Fibroblast of lung (primary cell): Measurements from ENCODE around the gene SPC25. TPM values are rescaled to one million over a fixed set of nuclear protein-coding genes. Genes with fewer than 3 reads are reported as not detected.
"Not testable (repeated sequence)": the region's sequence is repeated elsewhere in the genome, so short reads cannot be mapped to it uniquely, and the experiment has no call there.

Source experiments
- DNase-seq, 2 donors: peaks; one replicate each; pipeline versions ENCODE4 v3.0.0 to v3.0.0-alpha.2; 2010; ENCODE audit warnings: low read depth in 2 of 2
- H2AFZ ChIP-seq: 2 replicates; pipeline ENCODE4 v1.5.1; 2012; ENCODE audit warnings: low read length, control low read depth, inconsistent platforms
- H3K27ac ChIP-seq: 2 replicates; pipeline ENCODE4 v1.5.1; 2011; ENCODE audit warnings: low read length, control low read depth; ENCODE audit not compliant: insufficient read depth
- H3K27me3 ChIP-seq: 2 replicates; pipeline ENCODE4 v1.5.1; 2011; ENCODE audit warnings: mild to moderate bottlenecking, low read length; ENCODE audit not compliant: control insufficient read depth, insufficient read depth
- H3K36me3 ChIP-seq: 2 replicates; pipeline ENCODE4 v1.5.1; 2011; ENCODE audit warnings: low read length; ENCODE audit not compliant: control insufficient read depth, insufficient read depth
- H3K4me1 ChIP-seq: 2 replicates; pipeline ENCODE4 v1.5.1; 2011; ENCODE audit warnings: low read length; ENCODE audit not compliant: control insufficient read depth, insufficient read depth; ENCODE audit errors: extremely low read depth
- H3K4me2 ChIP-seq: 2 replicates; pipeline ENCODE4 v1.5.1; 2011; ENCODE audit warnings: low read length, control low read depth; ENCODE audit not compliant: insufficient read depth; ENCODE audit errors: extremely low read depth
- H3K4me3 ChIP-seq, 4 experiments: fragments of 200-600 bp in 1 of 4; sonication (generic) in 1 of 4; replicated peaks in 1 of 4; 2 replicates each; pipeline ENCODE4 v1.5.1; 2011 to 2016; ENCODE audit warnings: low read length in 4 of 4, low read depth in 3 of 4, mild to moderate bottlenecking in 3 of 4, control low read depth in 2 of 4, inconsistent platforms in 1 of 4, mixed read lengths in 1 of 4; ENCODE audit not compliant: insufficient read depth in 1 of 4; ENCODE audit errors: control extremely low read depth in 1 of 4
- H3K79me2 ChIP-seq: 2 replicates; pipeline ENCODE4 v1.5.1; 2012; ENCODE audit warnings: mild to moderate bottlenecking, low read length, inconsistent platforms; ENCODE audit not compliant: control insufficient read depth, insufficient read depth
- H3K9ac ChIP-seq: 2 replicates; pipeline ENCODE4 v1.5.1; 2011; ENCODE audit warnings: mild to moderate bottlenecking, low read length, control low read depth; ENCODE audit not compliant: insufficient read depth
- H3K9me3 ChIP-seq: 2 replicates; pipeline ENCODE4 v1.5.1; 2012; ENCODE audit warnings: low read depth, low read length; ENCODE audit not compliant: control insufficient read depth, insufficient read depth
- H4K20me1 ChIP-seq: 2 replicates; pipeline ENCODE4 v1.5.1; 2011; ENCODE audit warnings: low read length; ENCODE audit not compliant: control insufficient read depth, insufficient read depth; ENCODE audit errors: extremely low read depth
- CTCF ChIP-seq, 2 donors: IDR thresholded peaks in 1 of 2; conservative IDR thresholded peaks in 1 of 2; 1 replicate in 1 of 2; 2 replicates in 1 of 2; pipeline ENCODE4 v1.5.1; 2011 to 2012; ENCODE audit warnings: low read length in 2 of 2, control low read depth in 1 of 2, inconsistent platforms in 1 of 2, low read depth in 1 of 2, mild to moderate bottlenecking in 1 of 2
- EZH2 ChIP-seq: IDR thresholded peaks from 2 replicates; pipeline ENCODE4 v1.5.1; 2012; ENCODE audit warnings: low read length, control low read depth, mild to moderate bottlenecking; ENCODE audit errors: missing control alignments
- polyA plus RNA-seq, 2 donors: library from polyadenylated mRNA; depleted of rRNA in 1 of 2; stranded (reverse) in 1 of 2; unstranded in 1 of 2; fragments of >200 nt; gene quantifications; 2 replicates each; pipeline ENCODE4 v1.2.1, GENCODE V29; 2011 to 2012; ENCODE audit warnings: missing spikeins in 1 of 2
- total RNA-seq: library from RNA; depleted of rRNA; stranded (reverse); fragments of >200 nt; gene quantifications from 2 replicates; pipeline ENCODE4 v1.2.1, GENCODE V29; 2014

The SPC25 gene
- total and polyA plus RNA-seq, 2 donors (not counting 1 experiment from before 2014, with no cell fraction given), result 0.99 to 4.8 TPM

GRCh38 chr2:168874368-168875054 lies 15.7 kb downstream of the SPC25 start:
- TF ChIP-seq EZH2 (no peak), CTCF (conservative IDR thresholded peaks at IDR 0.05 in 1 of 2, IDR thresholded peaks at IDR 0.05 in 1 of 2; ENCODE audit: low read depth in 1 of 2, low read length in 2 of 2) (no peak)
- Histone ChIP-seq H3K4me2 (no peak overlapping the region), H3K9me3 (no peaks in the 10 kb centered on the region), H3K27me3 (no peaks in the 10 kb centered on the region), H3K9ac (no peak overlapping the region), H2AFZ (no peak overlapping the region), H4K20me1 (no peaks in the 10 kb centered on the region), H3K79me2 (no peaks in the 10 kb centered on the region), H3K36me3 (no peaks in the 10 kb centered on the region), H3K27ac (no peak overlapping the region), H3K4me3 (no peak overlapping the region), H3K4me1 (no peaks in the 10 kb centered on the region)
- no peak for DNase-seq

- H3K79me2 ChIP-seq, H3K27ac ChIP-seq, H4K20me1 ChIP-seq, H3K27me3 ChIP-seq, H3K4me2 ChIP-seq, H3K36me3 ChIP-seq, H3K4me1 ChIP-seq, DNase-seq, H3K9ac ChIP-seq, H3K4me3 ChIP-seq, H3K9me3 ChIP-seq, H2AFZ ChIP-seq: not testable (repeated sequence)
These were observed 19.4 kb downstream of the SPC25 start for GRCh38 chr2:168870824-168871223.

- H3K4me1 ChIP-seq, H2AFZ ChIP-seq, H4K20me1 ChIP-seq, H3K4me2 ChIP-seq, H3K27ac ChIP-seq, DNase-seq, H3K27me3 ChIP-seq, H3K79me2 ChIP-seq, H3K4me3 ChIP-seq, H3K9me3 ChIP-seq, H3K9ac ChIP-seq, H3K36me3 ChIP-seq: not testable (repeated sequence)
These were observed 19.9 kb downstream of the SPC25 start for GRCh38 chr2:168870369-168870768.

- not testable (repeated sequence) for H3K4me2 ChIP-seq, H3K27me3 ChIP-seq, H3K27ac ChIP-seq, H3K79me2 ChIP-seq, DNase-seq, H3K36me3 ChIP-seq, H3K9ac ChIP-seq, H3K9me3 ChIP-seq, H2AFZ ChIP-seq, H3K4me1 ChIP-seq, H3K4me3 ChIP-seq, H4K20me1 ChIP-seq
These were observed 23.1 kb downstream of the SPC25 start for GRCh38 chr2:168867164-168867563.
